Measurements from ENCODE around the gene KIF12.
"Not testable (repeated sequence)": the region's sequence is repeated elsewhere in the genome, so short reads cannot be mapped to it uniquely, and the experiment has no call there.

Gene KIF12

GRCh38 chr9:114082763-114083412, 16.2 kb downstream of the KIF12 start:
- DNase-seq = not testable (repeated sequence)

GRCh38 chr9:114082017-114082762, 16.9 kb downstream of the KIF12 start:
- peak; percentile 76 for DNase-seq

GRCh38 chr9:114081441-114082016, 17.6 kb downstream of the KIF12 start:
- DNase-seq = no peak

- DNase-seq = no peak
These were observed 18.2 kb downstream of the KIF12 start for GRCh38 chr9:114080773-114081440.

- DNase-seq = no peak
These were observed 18.8 kb downstream of the KIF12 start for GRCh38 chr9:114080195-114080772.

GRCh38 chr9:114078781-114079156, 20.3 kb downstream of the KIF12 start:
- no peak for DNase-seq

- DNase-seq = no peak
These were observed 20.9 kb downstream of the KIF12 start, which contains the start of gene AMBP for GRCh38 chr9:114078021-114078780. TSS of gene AMBP (minus strand) at chr9:114078300. CDS start at chr9:114078209, 91 bp downstream.

GRCh38 chr9:114077162-114077837, 21.8 kb downstream of the KIF12 start:
- no peak for DNase-seq

GRCh38 chr9:114076237-114077161, 22.6 kb downstream of the KIF12 start:
- DNase-seq = no peak

- no peak for DNase-seq
These were observed 23.5 kb downstream of the KIF12 start for GRCh38 chr9:114075602-114076001.

- DNase-seq = no peak
These were observed 26.6 kb downstream of the KIF12 start for GRCh38 chr9:114072184-114073140.

GRCh38 chr9:114071197-114071795, 27.8 kb downstream of the KIF12 start:
- DNase-seq = no peak

- DNase-seq = no peak
These were observed 28.6 kb downstream of the KIF12 start for GRCh38 chr9:114070188-114071103.

- no peak for DNase-seq
These were observed 29.5 kb downstream of the KIF12 start for GRCh38 chr9:114069476-114070187.

GRCh38 chr9:114065304-114065703, 33.8 kb downstream of the KIF12 start:
- DNase-seq = no peak

GRCh38 chr9:114061830-114062474, 37.1 kb downstream of the KIF12 start:
- no peak for DNase-seq

- no peak for DNase-seq
These were observed 37.8 kb downstream of the KIF12 start for GRCh38 chr9:114061292-114061691.

All from KG1 (cell line).